Vagina (tissue), 2 donors: ENCODE data around the gene SLC10A3.

Source experiments
- POLR2A ChIP-seq, 2 donors: fragments of 450-650 bp; IDR thresholded peaks; one replicate each; pipeline ENCODE4 v1.6.1; 2017; ENCODE audit warnings: antibody characterized with exemption in 2 of 2, mild to moderate bottlenecking in 2 of 2, moderate library complexity in 2 of 2
- POLR2AphosphoS5 ChIP-seq, 2 donors: sonication (generic); formaldehyde crosslinking; IDR thresholded peaks; one replicate each; pipeline ENCODE4 v1.9.0; 2017; ENCODE audit warnings: antibody characterized with exemption in 2 of 2, mild to moderate bottlenecking in 2 of 2, low read depth in 1 of 2; ENCODE audit not compliant: insufficient read depth in 1 of 2
- TF ChIP-seq, protein P1 (sequence below), 3 experiments: fragments of 450-650 bp in 2 of 3; fragments of 200-600 bp in 1 of 3; sonication (generic) in 1 of 3; IDR thresholded peaks; one replicate each; pipeline ENCODE4 v1.5.1; 2017 to 2019; ENCODE audit warnings: antibody characterized with exemption in 3 of 3, mild to moderate bottlenecking in 2 of 3, moderate library complexity in 2 of 3

DNA sequence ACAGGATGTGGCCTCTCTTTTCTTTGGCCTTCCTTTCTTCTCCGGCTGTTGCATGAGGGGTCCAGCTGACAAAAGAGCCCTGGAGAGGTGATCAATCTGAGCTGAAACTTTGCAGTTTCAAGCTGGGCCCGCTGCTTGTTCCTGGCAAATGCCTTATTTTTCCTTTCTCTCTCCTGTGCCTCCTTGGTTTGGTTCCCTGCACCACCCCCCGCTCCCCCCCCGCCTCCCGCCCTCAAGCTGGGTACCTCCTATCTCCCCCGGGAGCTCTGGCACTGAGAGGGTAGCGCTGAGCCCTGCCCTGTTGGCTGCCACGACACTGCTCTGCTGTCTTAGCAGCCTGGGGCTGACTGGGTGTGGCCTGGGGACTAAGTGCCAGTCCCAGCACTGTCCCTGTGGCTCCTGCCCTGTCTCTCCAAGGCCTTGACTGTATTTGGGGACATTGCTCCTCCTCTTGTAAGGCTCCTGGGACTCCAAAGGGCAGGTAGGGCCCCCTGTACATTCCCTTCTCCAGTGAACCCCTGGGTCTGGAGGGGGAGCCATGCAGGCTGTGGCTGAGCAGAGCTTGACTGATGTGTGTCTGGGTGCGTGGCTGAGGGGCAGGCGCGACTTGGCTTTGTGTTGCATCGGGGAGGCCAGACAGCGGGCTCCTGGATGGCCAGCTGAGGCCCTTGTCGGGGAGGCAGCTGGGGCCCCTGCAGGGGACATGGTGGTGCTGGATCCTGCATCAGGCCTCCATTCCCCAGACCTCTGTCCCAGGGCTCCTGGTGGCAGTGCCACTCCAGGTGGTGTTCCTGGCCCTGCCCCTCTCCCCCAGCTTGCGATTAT is 31.3 kb downstream of the SLC10A3 start:
- TF ChIP-seq, protein P1, sequence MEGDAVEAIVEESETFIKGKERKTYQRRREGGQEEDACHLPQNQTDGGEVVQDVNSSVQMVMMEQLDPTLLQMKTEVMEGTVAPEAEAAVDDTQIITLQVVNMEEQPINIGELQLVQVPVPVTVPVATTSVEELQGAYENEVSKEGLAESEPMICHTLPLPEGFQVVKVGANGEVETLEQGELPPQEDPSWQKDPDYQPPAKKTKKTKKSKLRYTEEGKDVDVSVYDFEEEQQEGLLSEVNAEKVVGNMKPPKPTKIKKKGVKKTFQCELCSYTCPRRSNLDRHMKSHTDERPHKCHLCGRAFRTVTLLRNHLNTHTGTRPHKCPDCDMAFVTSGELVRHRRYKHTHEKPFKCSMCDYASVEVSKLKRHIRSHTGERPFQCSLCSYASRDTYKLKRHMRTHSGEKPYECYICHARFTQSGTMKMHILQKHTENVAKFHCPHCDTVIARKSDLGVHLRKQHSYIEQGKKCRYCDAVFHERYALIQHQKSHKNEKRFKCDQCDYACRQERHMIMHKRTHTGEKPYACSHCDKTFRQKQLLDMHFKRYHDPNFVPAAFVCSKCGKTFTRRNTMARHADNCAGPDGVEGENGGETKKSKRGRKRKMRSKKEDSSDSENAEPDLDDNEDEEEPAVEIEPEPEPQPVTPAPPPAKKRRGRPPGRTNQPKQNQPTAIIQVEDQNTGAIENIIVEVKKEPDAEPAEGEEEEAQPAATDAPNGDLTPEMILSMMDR (IDR thresholded peaks at IDR 0.05) = no peak
- TF ChIP-seq POLR2AphosphoS5 (IDR thresholded peaks at IDR 0.05; ENCODE audit: insufficient read depth in 1 of 2, low read depth in 1 of 2) (no peak), POLR2A (IDR thresholded peaks at IDR 0.05) (no peak)
